GM13977 (cell line): Measurements from ENCODE around the gene TMEM163.

ENCODE experiments used
- DNase-seq: peaks from one replicate; pipeline ENCODE4 v3.0.0; 2012; ENCODE audit warnings: low spot score
- in situ Hi-C: fragments of 300-500 bp; cut with MboI; formaldehyde crosslinking; loops from one replicate; pipeline ENCODE4 v1.12.0; 2022; ENCODE audit warnings: low sequenced_read_pairs, low pct_unique_long_range_greater_than_20kb, mixed read lengths, inconsistent platforms; ENCODE audit not compliant: unreplicated experiment
- TF ChIP-seq, protein P1 (sequence below): IDR thresholded peaks from 2 replicates; pipeline ENCODE4 v1.5.1; 2012; ENCODE audit warnings: mild to moderate bottlenecking, control low read depth; ENCODE audit not compliant: insufficient read depth; ENCODE audit errors: extremely low read depth, missing control alignments

Gene TMEM163

GRCh38 chr2:134685967-134686366 lies 32.8 kb downstream of the TMEM163 start:
- DNase-seq, result no peak
- in situ Hi-C loops, result no loop called here
- TF ChIP-seq, protein P1, sequence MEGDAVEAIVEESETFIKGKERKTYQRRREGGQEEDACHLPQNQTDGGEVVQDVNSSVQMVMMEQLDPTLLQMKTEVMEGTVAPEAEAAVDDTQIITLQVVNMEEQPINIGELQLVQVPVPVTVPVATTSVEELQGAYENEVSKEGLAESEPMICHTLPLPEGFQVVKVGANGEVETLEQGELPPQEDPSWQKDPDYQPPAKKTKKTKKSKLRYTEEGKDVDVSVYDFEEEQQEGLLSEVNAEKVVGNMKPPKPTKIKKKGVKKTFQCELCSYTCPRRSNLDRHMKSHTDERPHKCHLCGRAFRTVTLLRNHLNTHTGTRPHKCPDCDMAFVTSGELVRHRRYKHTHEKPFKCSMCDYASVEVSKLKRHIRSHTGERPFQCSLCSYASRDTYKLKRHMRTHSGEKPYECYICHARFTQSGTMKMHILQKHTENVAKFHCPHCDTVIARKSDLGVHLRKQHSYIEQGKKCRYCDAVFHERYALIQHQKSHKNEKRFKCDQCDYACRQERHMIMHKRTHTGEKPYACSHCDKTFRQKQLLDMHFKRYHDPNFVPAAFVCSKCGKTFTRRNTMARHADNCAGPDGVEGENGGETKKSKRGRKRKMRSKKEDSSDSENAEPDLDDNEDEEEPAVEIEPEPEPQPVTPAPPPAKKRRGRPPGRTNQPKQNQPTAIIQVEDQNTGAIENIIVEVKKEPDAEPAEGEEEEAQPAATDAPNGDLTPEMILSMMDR, result no peak

- peak; percentile 29 for DNase-seq
- TF ChIP-seq, protein P1, result no peak
- in situ Hi-C loops, result no loop called here
These were observed 35.2 kb downstream of the TMEM163 start for GRCh38 chr2:134683561-134684112.

- in situ Hi-C loops, result no loop called here
- TF ChIP-seq, protein P1, result no peak
- no peak for DNase-seq
These were observed 36.1 kb downstream of the TMEM163 start for GRCh38 chr2:134682726-134683125.

DNA sequence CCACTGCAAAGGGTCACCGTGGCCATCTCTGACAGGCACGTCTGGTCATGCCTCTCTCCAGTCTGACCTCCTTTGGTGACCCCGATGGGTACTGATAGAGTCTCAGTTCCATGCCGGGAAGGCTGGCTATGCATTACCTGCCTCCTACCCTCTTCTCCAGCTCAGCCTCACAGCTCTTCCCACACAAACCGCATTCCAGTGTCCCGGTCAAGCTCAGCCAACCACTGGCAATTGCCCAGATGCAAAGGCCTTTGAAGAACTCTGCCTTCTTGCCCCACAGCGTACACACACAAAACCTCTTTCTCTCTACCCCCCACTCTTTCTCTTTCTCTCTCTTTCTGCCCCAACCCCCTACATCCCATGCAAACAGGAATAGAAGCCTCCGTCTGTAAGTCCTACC lies 37.6 kb downstream of the TMEM163 start:
- in situ Hi-C loops, result no loop called here
- TF ChIP-seq, protein P1, result no peak

GRCh38 chr2:134679745-134680144 lies 39.1 kb downstream of the TMEM163 start:
- no peak for DNase-seq
- in situ Hi-C loops, result no loop called here
- TF ChIP-seq, protein P1, result no peak

More for the DNA sequence above, 37.6 kb downstream of the TMEM163 start:
- no peak for DNase-seq

DNA sequence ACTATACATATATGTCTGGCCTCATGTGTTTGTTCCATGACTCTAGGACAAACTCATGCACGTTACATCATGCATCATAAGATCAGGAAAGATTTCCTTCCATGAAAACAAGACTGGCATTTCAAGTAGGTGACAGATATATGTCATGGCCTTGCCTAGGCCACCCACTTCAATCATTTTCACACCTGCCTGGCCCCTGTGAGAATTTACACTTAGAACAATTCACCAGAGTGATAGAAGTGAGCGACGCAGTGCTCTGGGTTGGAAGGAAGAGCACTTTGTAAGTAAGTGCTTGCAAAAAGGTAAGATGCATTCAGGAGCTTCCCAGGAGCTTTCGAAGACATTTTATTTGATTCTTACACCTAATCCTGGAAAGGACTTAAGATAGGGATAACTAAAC lies 39.5 kb downstream of the TMEM163 start:
- no peak for DNase-seq
- in situ Hi-C loops, result no loop called here
- TF ChIP-seq, protein P1, result no peak
